ENCODE data around the gene RTN4R.
A peak's percentile ranks its signal among the peaks of the same experiment; 100 is the strongest.

RTN4R gene

GRCh38 chr22:20240900-20241299, 27.2 kb downstream of the RTN4R start:
- peak overlapping the region; percentile 16 for H3K4me3 ChIP-seq (ENCODE audit: low read depth, low read length)
- TF ChIP-seq MYC (IDR thresholded peaks at IDR 0.05; ENCODE audit: low read depth, low read length) (no peak), CTCF (IDR thresholded peaks at IDR 0.05; ENCODE audit: low read depth, low read length) (no peak), POLR2A (IDR thresholded peaks at IDR 0.05; ENCODE audit: extremely low read depth, insufficient read length) (no peak)
- TF ChIP-seq, protein P1, sequence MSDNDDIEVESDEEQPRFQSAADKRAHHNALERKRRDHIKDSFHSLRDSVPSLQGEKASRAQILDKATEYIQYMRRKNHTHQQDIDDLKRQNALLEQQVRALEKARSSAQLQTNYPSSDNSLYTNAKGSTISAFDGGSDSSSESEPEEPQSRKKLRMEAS (IDR thresholded peaks at IDR 0.05; ENCODE audit: low read depth, low read length) = no peak
- no peak for DNase-seq (ENCODE audit: low read depth)

GRCh38 chr22:20240447-20240764, 27.7 kb downstream of the RTN4R start:
- peak overlapping the region; percentile 48 for H3K4me3 ChIP-seq (ENCODE audit: low read depth, low read length)
- DNase-seq (ENCODE audit: low read depth) = peak; percentile 94
- TF ChIP-seq MYC (IDR thresholded peaks at IDR 0.05; ENCODE audit: low read depth, low read length) (no peak; the same call in 1 of the 2 replicates), CTCF (IDR thresholded peaks at IDR 0.05; ENCODE audit: low read depth, low read length) (no peak)
- TF ChIP-seq, protein P1 (IDR thresholded peaks at IDR 0.05; ENCODE audit: low read depth, low read length) = peak; percentile 86

- TF ChIP-seq CTCF (IDR thresholded peaks at IDR 0.05; ENCODE audit: low read depth, low read length) (peak; percentile 11), MYC (IDR thresholded peaks at IDR 0.05; ENCODE audit: low read depth, low read length) (no peak), POLR2A (IDR thresholded peaks at IDR 0.05; ENCODE audit: extremely low read depth, insufficient read length) (no peak)
- TF ChIP-seq, protein P1 (IDR thresholded peaks at IDR 0.05; ENCODE audit: low read depth, low read length) = no peak
- H3K4me3 ChIP-seq (ENCODE audit: low read depth, low read length) = peak overlapping the region; percentile 48
- DNase-seq (ENCODE audit: low read depth) = no peak
Observed at GRCh38 chr22:20239676-20240446, 28.3 kb downstream of the RTN4R start.

GRCh38 chr22:20238901-20239675, 29.0 kb downstream of the RTN4R start:
- H3K4me3 ChIP-seq (ENCODE audit: low read depth, low read length) = peak overlapping the region; percentile 49
- no peak; the same call in 1 of the 2 replicates for TF ChIP-seq MYC (IDR thresholded peaks at IDR 0.05; ENCODE audit: low read depth, low read length)
- no peak for TF ChIP-seq POLR2A (IDR thresholded peaks at IDR 0.05; ENCODE audit: extremely low read depth, insufficient read length)
- TF ChIP-seq, protein P1 (IDR thresholded peaks at IDR 0.05; ENCODE audit: low read depth, low read length) = no peak
- peak; percentile 94 for DNase-seq (ENCODE audit: low read depth)

DNA sequence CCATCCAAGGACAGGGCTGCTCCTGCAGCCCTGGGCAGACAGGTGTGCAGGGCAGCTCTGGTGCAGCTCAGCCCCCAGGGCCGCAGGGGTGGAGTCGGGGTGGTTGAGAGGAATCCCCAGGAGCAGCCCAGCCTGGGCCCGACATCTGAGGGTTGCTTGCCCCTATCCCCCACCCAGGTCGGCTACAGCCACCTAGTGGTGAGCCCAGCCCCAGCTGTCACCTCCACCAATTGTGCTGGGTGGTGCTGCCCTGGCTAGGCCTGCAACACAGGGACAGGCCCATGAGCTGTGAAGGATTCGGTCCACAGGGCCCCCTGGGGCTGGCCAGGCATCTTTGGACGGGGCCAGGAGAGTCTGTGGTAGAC, 29.6 kb downstream of the RTN4R start:
- DNase-seq (ENCODE audit: low read depth) = peak; percentile 95
- peak overlapping the region; percentile 49 for H3K4me3 ChIP-seq (ENCODE audit: low read depth, low read length)
- TF ChIP-seq CTCF (IDR thresholded peaks at IDR 0.05; ENCODE audit: low read depth, low read length) = peak; percentile 67
- TF ChIP-seq, protein P1 (IDR thresholded peaks at IDR 0.05; ENCODE audit: low read depth, low read length) = peak; percentile 18; the same call in 1 of the 2 replicates
- no peak for TF ChIP-seq POLR2A (IDR thresholded peaks at IDR 0.05; ENCODE audit: extremely low read depth, insufficient read length)
- TF ChIP-seq MYC (IDR thresholded peaks at IDR 0.05; ENCODE audit: low read depth, low read length) = no peak

Measured in NB4 (cell line).